Stimulated activated CD4-positive, alpha-beta T cell treated with anti-CD3 and anti-CD28 coated beads, TNF-alpha, amount 100 ng/mL, for 4 hours (primary cell): Measurements from ENCODE around the gene TCERG1.
A peak's percentile ranks its signal among the peaks of the same experiment; 100 is the strongest.
"Not testable (repeated sequence)": the region's sequence is repeated elsewhere in the genome, so short reads cannot be mapped to it uniquely, and the experiment has no call there.

Source experiments
- DNase-seq, 3 experiments: peaks; one replicate each; pipeline ENCODE4 v3.0.0-alpha.2; 2020; ENCODE audit warnings: low read depth in 3 of 3

TCERG1 gene

DNA sequence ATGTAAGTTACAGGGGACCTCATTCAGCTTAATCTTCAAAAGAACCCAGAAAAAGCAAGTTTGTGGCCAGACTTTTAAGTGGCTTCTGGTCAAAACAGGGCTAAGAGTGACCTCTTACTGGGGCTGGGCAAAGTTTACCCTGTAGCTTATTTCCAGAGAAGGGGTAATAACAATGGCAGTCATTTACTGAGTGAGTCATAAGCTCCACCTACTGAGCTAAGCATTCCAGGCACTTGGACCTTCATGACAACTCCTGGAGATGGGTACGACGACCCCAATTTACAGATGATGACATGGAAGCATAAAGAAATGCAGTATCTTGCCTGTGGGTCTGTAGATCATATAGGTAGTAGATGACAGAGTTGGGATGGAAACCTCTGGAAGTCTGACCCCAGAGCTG lies 73.6 kb downstream of the TCERG1 start:
- DNase-seq = no peak

DNA sequence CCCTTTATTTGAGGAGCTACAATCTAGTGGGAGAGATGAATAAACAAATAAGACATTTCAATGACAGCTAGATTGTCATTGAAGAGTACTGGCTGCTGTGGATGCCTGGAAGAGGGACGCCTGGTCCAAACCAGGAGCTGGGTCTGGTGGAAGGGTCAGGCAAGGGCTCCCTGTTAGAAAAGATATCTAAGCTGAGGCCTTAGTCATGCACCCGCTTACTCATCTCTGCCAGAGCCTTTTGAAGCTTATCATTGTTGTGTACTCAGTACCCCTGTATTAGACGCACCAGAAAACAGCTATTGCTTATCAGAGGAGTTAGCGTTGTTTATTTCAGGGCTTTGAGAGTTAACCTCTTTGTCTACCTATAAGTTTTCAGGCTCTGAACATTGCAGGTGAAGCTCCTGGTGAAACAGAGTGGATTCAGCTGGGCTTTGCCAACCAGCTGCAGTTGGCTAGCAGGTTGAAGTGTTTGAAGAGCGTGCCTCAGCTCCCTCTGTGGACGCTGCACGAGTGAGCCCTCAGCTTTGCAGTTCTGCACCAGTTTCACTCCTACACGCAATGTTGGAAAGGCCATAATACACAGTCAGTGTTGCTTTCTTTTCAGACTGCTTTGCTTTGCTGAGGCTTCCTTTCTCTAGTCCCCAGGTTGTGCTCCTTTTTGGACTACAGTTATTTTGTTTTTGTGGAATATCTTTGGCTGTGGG lies 74.4 kb downstream of the TCERG1 start:
- DNase-seq = no peak

DNA sequence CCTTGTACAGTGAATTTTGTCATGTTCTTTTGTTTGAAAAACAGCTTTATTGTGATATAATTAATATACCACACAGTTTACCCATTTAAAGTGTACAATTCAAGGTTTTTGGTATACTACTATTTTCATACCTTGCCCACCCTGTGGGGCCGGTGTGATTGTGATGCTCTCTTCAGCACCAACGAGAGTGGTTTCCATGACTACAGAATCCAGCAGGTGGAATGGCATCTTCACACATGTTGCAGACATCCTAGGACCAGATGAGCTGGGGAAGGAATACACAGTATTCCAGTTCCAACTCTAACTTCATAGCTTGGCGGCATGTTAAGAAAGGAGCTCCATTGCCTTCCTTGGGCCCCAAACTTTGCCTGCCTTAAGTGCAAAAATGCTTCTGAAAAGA lies 76.6 kb downstream of the TCERG1 start:
- DNase-seq = no peak

GRCh38 chr5:146527785-146528184 lies 80.7 kb downstream of the TCERG1 start:
- no peak for DNase-seq

- no peak for DNase-seq
Measured at GRCh38 chr5:146528236-146528635, 81.1 kb downstream of the TCERG1 start.

DNA sequence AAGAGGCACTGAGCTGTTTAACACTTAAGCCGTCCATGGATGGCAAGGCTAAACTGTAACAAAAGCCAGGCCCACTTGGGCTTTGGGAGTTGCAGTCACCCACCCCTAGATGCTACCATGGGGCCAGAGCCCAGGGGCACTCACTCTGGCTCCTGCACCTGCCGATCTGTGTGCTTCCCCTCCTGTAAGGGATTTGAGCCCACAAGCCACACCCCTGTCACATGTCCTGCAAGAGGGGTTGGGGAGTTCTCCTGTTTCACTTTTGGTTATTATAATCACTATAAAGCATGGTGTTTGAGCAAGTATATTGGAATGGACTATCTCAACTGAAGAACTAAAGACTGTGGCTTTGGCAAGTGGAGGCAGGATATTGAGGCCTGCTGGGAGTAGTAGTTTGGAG lies 82.9 kb downstream of the TCERG1 start:
- no peak for DNase-seq

DNA sequence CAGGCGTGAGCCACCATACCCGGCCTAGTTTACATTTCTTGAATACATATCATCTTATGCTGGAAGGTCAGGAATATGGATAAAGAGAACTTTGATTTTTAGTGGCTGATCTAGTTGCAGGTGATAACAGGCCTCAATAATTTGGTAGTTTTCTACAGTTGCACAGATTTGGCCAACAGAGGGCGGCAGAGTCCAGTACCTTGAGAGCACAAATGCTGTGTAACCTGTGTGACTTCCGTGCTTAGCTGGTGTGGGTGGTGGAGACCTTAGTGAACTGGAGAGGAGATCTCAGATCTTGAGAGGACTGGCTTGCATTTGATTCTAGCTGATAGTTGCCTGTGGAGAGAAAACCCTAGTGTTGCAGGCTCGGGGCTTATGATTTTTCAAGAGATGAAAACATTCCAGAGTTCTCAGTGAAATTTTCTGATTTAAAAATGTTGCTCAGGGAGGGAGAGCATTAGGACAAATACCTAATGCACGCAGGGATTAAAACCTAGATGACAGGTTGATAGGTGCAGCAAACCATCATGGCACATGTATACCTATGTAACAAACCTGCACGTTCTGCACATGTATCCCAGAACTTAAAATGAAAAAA lies 86.2 kb downstream of the TCERG1 start:
- DNase-seq = peak; percentile 41 to 54 (median 46)

DNA sequence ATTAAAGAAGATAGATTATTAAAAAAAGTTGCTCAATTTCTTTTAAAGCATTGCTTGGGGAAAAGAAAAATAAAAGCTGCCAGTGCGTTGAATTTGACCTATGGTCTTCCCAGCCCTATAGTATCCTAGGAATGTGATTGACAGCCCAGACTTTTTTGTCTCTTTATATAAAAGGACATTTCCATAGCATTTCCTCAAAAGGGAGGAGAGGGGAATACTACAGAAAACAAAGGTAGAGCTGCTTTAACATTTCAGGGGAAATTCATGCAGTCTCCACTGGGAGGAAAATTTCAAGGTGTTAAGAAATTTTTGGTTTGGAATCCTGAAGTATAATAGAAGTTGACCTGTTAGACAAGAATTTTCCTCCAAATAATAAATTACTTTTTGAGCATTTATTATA lies 86.7 kb downstream of the TCERG1 start:
- no peak for DNase-seq

DNA sequence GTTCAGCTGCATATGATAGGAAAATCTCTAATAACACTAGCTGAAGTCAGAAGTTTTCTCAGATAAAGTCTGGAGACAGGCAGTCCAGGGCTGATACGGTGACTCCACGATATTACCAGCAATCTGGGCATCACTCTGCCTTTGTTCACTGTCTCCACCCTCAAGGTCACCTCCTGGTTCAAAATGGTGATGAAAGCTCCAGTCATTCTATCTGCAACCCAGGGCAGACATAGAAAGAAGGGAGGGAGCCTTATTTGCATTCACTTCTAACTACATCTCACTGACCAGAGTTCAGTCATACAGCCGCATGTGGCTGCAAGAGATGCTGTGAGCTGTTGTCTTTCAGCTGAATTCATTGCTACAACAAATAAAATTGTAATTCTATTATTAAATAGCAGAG lies 91.3 kb downstream of the TCERG1 start:
- no peak for DNase-seq

DNA sequence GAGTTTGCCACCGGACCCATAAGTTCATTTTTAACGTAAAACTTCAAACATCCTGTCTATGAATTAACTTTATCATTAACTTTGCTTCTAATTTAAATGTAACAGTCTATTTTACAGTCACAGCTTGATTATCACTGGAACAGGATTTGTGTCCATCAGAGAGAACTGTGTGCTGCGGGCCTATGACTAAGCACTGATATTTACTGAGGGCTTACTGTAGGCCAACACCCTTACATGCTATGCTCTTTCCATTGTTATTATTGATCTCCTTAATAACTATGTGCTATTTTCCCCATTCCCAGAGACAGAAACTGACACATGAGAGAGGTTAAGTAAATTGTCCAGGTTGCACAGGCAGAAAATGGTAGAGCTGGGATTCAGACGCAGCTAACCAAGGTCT lies 92.8 kb downstream of the TCERG1 start:
- DNase-seq = no peak

- DNase-seq = no peak
Measured at GRCh38 chr5:146540414-146540813, 93.3 kb downstream of the TCERG1 start.

GRCh38 chr5:146541958-146542849 lies 95.1 kb downstream of the TCERG1 start:
- peak; percentile 35 to 38 (median 38) for DNase-seq

DNA sequence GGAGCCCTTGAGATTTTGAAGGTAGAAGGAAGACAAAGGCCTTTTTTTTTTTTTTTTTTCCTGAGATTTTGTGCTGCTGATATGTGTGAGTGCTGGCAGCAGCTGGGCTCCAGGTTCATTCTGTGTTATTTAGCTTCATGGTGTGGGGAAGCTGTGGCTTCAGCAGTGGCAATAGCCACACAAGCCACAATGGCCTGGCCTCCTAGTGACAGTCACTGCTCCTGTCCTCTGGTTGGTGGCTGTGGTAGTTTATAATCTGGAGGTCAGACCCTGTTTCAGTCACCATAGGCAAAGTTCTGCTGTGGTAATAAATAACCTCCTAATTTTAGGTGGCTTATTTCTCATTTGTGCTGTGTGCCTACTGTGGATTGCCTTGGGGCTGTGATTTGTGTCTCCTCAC lies 97.1 kb downstream of the TCERG1 start:
- DNase-seq = no peak

- DNase-seq = no peak
Measured at GRCh38 chr5:146548781-146549449, 101.8 kb downstream of the TCERG1 start.

- DNase-seq = no peak
Measured at GRCh38 chr5:146549615-146550014, 102.5 kb downstream of the TCERG1 start.

DNA sequence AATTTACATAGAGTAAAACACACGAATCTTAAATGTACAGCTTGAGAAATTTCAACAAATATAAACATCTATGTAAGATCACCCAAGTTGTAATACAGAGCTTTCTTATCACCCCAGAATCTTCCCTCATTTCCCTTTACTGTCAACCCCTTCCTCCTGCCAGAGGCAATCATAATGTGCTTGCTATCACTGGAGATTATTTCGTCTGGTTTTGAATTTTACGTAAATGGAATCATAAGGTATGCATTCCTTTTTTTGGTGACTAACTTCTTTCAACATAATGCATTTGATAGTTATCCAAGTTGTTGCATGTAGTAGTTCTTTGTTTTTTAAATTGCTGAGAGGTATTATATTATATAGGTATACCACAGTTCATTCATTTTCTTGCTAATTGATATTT lies 106.3 kb downstream of the TCERG1 start:
- no peak for DNase-seq

DNA sequence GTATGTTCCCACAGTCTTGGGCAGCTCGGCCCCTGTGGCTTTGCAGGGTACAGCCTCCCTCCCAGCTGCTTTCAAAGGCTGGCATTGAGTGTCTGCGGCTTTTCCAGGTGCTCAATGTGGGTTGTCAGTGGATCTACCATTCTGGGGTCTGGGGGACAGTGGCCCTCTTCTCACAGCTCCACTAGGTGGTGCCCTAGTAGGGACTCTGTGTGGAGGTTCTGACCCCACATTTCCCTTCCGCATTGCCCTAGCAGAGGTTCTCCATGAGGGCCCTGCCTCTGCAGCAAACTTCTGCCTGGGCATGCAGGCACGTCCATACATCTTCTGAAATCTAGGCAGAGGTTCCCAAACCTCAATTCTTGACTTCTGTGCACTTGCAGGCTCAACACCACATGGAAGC lies 109.8 kb downstream of the TCERG1 start:
- not testable (repeated sequence) for DNase-seq

- DNase-seq = no peak
Measured at GRCh38 chr5:146560205-146560812, 113.2 kb downstream of the TCERG1 start.
